ENCODE results near the gene CES4A.
A peak's percentile ranks its signal among the peaks of the same experiment; 100 is the strongest.

Gene CES4A

GRCh38 chr16:66958857-66959703 lies 29.3 kb upstream of the CES4A start:
- no peak for DNase-seq

GRCh38 chr16:66959704-66960161 lies 28.7 kb upstream of the CES4A start:
- no peak for DNase-seq

GRCh38 chr16:66960270-66960669 lies 28.1 kb upstream of the CES4A start:
- DNase-seq = no peak

GRCh38 chr16:66961065-66961744 lies 27.2 kb upstream of the CES4A start, which contains the start of gene CES3:
CES3 (plus strand) TSS chr16:66961266; CDS start chr16:66961308, 42 bp downstream.
- peak; percentile 88 for DNase-seq

GRCh38 chr16:66961914-66962313 lies 26.5 kb upstream of the CES4A start:
- no peak for DNase-seq

- DNase-seq = no peak
Observed at GRCh38 chr16:66964049-66964448, 24.3 kb upstream of the CES4A start.

GRCh38 chr16:66968847-66969246 lies 19.5 kb upstream of the CES4A start:
- no peak for DNase-seq

GRCh38 chr16:66970775-66971720 lies 17.3 kb upstream of the CES4A start:
- no peak for DNase-seq

- DNase-seq = no peak
Observed at GRCh38 chr16:66972983-66973382, 15.4 kb upstream of the CES4A start.

- DNase-seq = no peak
Observed at GRCh38 chr16:66973716-66974115, 14.7 kb upstream of the CES4A start.

GRCh38 chr16:66974156-66974931 lies 14.0 kb upstream of the CES4A start:
- peak; percentile 18 for DNase-seq

- DNase-seq = peak; percentile 30
Observed at GRCh38 chr16:66974932-66975246, 13.5 kb upstream of the CES4A start.

GRCh38 chr16:66975302-66975893 lies 13.0 kb upstream of the CES4A start:
- DNase-seq = no peak

- DNase-seq = no peak
Observed at GRCh38 chr16:66976746-66977145, 11.6 kb upstream of the CES4A start.

- DNase-seq = peak; percentile 89
Observed at GRCh38 chr16:66977341-66978113, 10.9 kb upstream of the CES4A start.

- DNase-seq = no peak
Observed at GRCh38 chr16:66979011-66979717, 9.2 kb upstream of the CES4A start.

- no peak for DNase-seq
Observed at GRCh38 chr16:66983033-66983432, 5.4 kb upstream of the CES4A start.

GRCh38 chr16:66984892-66985311 lies 3.5 kb upstream of the CES4A start:
- no peak for DNase-seq

- DNase-seq = no peak
Observed at GRCh38 chr16:66986559-66986958, 1.8 kb upstream of the CES4A start.

- no peak for DNase-seq
Observed at GRCh38 chr16:66991545-66992077, 3.2 kb downstream of the CES4A start.
